GM12878 (cell line): Measurements from ENCODE around the gene C22orf15.

Experiments used
- CEBPB ChIP-seq, 2 experiments: fragments of 150-350 bp in 1 of 2; IDR thresholded peaks; 2 replicates each; pipeline ENCODE4 v1.6.1; 2012 to 2014; ENCODE audit warnings: low read depth in 2 of 2, low read length in 2 of 2, borderline replicate concordance in 1 of 2, inconsistent platforms in 1 of 2
- CREB1 ChIP-seq: IDR thresholded peaks from 2 replicates; pipeline ENCODE4 v1.6.1; 2012; ENCODE audit warnings: low read depth, mild to moderate bottlenecking, inconsistent platforms
- E2F4 ChIP-seq: IDR thresholded peaks from 2 replicates; pipeline ENCODE4 v1.6.1; 2012; ENCODE audit warnings: low read depth, low read length, improper control_type of control experiment
- HDGF ChIP-seq: fragments of 450-650 bp; IDR thresholded peaks from 2 replicates; pipeline ENCODE4 v1.6.1; 2016; ENCODE audit warnings: antibody characterized with exemption
- POLR2A ChIP-seq: IDR thresholded peaks from 2 replicates; pipeline ENCODE4 v1.6.1; 2011; ENCODE audit warnings: low read depth, mild to moderate bottlenecking, low read length
- ZNF274 ChIP-seq: IDR thresholded peaks from one replicate; pipeline ENCODE4 v1.8.0; 2011; ENCODE audit not compliant: insufficient read length, insufficient read depth
- TF ChIP-seq, protein P1 (sequence below), 3 experiments: IDR thresholded peaks in 2 of 3; conservative IDR thresholded peaks in 1 of 3; 2 replicates each; pipeline ENCODE4 v1.5.1; 2011; ENCODE audit warnings: low read depth in 3 of 3, low read length in 3 of 3, mild to moderate bottlenecking in 3 of 3, control low read depth in 2 of 3, moderate library complexity in 2 of 3, inconsistent platforms in 1 of 3, mixed read lengths in 1 of 3; ENCODE audit not compliant: control insufficient read depth in 2 of 3, insufficient read depth in 1 of 3; ENCODE audit errors: extremely low read depth in 1 of 3
- TF ChIP-seq, protein P2 (sequence below): fragments of 450-650 bp; IDR thresholded peaks from 2 replicates; pipeline ENCODE4 v1.6.1; 2017; ENCODE audit warnings: mild to moderate bottlenecking, moderate library complexity
- TF ChIP-seq, protein P3 (sequence below): IDR thresholded peaks from 2 replicates; pipeline ENCODE4 v1.6.1; 2012; ENCODE audit warnings: low read depth, low read length, improper control_type of control experiment
- TF ChIP-seq, protein P4 (sequence below): fragments of 150-350 bp; IDR thresholded peaks from 2 replicates; pipeline ENCODE4 v1.6.1; 2016; ENCODE audit warnings: low read depth, low read length
- TF ChIP-seq, protein P5 (sequence below): IDR thresholded peaks from 2 replicates; pipeline ENCODE4 v1.6.1; 2012; ENCODE audit warnings: mild to moderate bottlenecking, low read depth, low read length

- TF ChIP-seq CEBPB (IDR thresholded peaks at IDR 0.05; ENCODE audit: borderline replicate concordance in 1 of 2, low read depth in 2 of 2, low read length in 2 of 2) (no peak), POLR2A (no peak), E2F4 (no peak), HDGF (no peak), ZNF274 (no peak), CREB1 (no peak)
- TF ChIP-seq, protein P1, sequence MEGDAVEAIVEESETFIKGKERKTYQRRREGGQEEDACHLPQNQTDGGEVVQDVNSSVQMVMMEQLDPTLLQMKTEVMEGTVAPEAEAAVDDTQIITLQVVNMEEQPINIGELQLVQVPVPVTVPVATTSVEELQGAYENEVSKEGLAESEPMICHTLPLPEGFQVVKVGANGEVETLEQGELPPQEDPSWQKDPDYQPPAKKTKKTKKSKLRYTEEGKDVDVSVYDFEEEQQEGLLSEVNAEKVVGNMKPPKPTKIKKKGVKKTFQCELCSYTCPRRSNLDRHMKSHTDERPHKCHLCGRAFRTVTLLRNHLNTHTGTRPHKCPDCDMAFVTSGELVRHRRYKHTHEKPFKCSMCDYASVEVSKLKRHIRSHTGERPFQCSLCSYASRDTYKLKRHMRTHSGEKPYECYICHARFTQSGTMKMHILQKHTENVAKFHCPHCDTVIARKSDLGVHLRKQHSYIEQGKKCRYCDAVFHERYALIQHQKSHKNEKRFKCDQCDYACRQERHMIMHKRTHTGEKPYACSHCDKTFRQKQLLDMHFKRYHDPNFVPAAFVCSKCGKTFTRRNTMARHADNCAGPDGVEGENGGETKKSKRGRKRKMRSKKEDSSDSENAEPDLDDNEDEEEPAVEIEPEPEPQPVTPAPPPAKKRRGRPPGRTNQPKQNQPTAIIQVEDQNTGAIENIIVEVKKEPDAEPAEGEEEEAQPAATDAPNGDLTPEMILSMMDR (IDR thresholded peaks at IDR 0.05 in 2 of 3, conservative IDR thresholded peaks at IDR 0.05 in 1 of 3; ENCODE audit: control insufficient read depth in 2 of 3, extremely low read depth in 1 of 3, insufficient read depth in 1 of 3, low read depth in 3 of 3, low read length in 3 of 3): no peak
- TF ChIP-seq, protein P2, sequence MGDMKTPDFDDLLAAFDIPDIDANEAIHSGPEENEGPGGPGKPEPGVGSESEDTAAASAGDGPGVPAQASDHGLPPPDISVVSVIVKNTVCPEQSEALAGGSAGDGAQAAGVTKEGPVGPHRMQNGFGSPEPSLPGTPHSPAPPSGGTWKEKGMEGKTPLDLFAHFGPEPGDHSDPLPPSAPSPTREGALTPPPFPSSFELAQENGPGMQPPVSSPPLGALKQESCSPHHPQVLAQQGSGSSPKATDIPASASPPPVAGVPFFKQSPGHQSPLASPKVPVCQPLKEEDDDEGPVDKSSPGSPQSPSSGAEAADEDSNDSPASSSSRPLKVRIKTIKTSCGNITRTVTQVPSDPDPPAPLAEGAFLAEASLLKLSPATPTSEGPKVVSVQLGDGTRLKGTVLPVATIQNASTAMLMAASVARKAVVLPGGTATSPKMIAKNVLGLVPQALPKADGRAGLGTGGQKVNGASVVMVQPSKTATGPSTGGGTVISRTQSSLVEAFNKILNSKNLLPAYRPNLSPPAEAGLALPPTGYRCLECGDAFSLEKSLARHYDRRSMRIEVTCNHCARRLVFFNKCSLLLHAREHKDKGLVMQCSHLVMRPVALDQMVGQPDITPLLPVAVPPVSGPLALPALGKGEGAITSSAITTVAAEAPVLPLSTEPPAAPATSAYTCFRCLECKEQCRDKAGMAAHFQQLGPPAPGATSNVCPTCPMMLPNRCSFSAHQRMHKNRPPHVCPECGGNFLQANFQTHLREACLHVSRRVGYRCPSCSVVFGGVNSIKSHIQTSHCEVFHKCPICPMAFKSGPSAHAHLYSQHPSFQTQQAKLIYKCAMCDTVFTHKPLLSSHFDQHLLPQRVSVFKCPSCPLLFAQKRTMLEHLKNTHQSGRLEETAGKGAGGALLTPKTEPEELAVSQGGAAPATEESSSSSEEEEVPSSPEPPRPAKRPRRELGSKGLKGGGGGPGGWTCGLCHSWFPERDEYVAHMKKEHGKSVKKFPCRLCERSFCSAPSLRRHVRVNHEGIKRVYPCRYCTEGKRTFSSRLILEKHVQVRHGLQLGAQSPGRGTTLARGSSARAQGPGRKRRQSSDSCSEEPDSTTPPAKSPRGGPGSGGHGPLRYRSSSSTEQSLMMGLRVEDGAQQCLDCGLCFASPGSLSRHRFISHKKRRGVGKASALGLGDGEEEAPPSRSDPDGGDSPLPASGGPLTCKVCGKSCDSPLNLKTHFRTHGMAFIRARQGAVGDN: no peak
- TF ChIP-seq, protein P3, sequence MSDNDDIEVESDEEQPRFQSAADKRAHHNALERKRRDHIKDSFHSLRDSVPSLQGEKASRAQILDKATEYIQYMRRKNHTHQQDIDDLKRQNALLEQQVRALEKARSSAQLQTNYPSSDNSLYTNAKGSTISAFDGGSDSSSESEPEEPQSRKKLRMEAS: no peak
- TF ChIP-seq, protein P4, sequence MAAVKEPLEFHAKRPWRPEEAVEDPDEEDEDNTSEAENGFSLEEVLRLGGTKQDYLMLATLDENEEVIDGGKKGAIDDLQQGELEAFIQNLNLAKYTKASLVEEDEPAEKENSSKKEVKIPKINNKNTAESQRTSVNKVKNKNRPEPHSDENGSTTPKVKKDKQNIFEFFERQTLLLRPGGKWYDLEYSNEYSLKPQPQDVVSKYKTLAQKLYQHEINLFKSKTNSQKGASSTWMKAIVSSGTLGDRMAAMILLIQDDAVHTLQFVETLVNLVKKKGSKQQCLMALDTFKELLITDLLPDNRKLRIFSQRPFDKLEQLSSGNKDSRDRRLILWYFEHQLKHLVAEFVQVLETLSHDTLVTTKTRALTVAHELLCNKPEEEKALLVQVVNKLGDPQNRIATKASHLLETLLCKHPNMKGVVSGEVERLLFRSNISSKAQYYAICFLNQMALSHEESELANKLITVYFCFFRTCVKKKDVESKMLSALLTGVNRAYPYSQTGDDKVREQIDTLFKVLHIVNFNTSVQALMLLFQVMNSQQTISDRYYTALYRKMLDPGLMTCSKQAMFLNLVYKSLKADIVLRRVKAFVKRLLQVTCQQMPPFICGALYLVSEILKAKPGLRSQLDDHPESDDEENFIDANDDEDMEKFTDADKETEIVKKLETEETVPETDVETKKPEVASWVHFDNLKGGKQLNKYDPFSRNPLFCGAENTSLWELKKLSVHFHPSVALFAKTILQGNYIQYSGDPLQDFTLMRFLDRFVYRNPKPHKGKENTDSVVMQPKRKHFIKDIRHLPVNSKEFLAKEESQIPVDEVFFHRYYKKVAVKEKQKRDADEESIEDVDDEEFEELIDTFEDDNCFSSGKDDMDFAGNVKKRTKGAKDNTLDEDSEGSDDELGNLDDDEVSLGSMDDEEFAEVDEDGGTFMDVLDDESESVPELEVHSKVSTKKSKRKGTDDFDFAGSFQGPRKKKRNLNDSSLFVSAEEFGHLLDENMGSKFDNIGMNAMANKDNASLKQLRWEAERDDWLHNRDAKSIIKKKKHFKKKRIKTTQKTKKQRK: no peak
- TF ChIP-seq, protein P5, sequence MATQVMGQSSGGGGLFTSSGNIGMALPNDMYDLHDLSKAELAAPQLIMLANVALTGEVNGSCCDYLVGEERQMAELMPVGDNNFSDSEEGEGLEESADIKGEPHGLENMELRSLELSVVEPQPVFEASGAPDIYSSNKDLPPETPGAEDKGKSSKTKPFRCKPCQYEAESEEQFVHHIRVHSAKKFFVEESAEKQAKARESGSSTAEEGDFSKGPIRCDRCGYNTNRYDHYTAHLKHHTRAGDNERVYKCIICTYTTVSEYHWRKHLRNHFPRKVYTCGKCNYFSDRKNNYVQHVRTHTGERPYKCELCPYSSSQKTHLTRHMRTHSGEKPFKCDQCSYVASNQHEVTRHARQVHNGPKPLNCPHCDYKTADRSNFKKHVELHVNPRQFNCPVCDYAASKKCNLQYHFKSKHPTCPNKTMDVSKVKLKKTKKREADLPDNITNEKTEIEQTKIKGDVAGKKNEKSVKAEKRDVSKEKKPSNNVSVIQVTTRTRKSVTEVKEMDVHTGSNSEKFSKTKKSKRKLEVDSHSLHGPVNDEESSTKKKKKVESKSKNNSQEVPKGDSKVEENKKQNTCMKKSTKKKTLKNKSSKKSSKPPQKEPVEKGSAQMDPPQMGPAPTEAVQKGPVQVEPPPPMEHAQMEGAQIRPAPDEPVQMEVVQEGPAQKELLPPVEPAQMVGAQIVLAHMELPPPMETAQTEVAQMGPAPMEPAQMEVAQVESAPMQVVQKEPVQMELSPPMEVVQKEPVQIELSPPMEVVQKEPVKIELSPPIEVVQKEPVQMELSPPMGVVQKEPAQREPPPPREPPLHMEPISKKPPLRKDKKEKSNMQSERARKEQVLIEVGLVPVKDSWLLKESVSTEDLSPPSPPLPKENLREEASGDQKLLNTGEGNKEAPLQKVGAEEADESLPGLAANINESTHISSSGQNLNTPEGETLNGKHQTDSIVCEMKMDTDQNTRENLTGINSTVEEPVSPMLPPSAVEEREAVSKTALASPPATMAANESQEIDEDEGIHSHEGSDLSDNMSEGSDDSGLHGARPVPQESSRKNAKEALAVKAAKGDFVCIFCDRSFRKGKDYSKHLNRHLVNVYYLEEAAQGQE: no peak
Observed at GRCh38 chr22:23718371-23719165, 44.2 kb upstream of the C22orf15 start.
